SU-DHL-6 (cell line): ENCODE data around the gene ING4.
"Not testable (repeated sequence)": the region's sequence is repeated elsewhere in the genome, so short reads cannot be mapped to it uniquely, and the experiment has no call there.

Experiments
- H2AFZ ChIP-seq: fragments of 200-600 bp; sonication (generic); 2 replicates; pipeline ENCODE4 v1.6.1; 2014; ENCODE audit warnings: low read depth, mild to moderate bottlenecking, moderate library complexity, mixed read lengths, antibody characterized with exemption, low read length; ENCODE audit not compliant: severe bottlenecking
- H3F3A ChIP-seq: fragments of 200-600 bp; shearing (Covaris generic); 2 replicates; pipeline ENCODE4 v1.6.0; 2016; ENCODE audit warnings: antibody characterized with exemption, mild to moderate bottlenecking; ENCODE audit not compliant: insufficient read depth
- H3K27ac ChIP-seq: fragments of 200-600 bp; sonication (generic); 2 replicates; pipeline ENCODE4 v1.5.1; 2016; ENCODE audit warnings: low read depth, mild to moderate bottlenecking, low read length, moderate library complexity, mixed read lengths
- H3K27me3 ChIP-seq: fragments of 200-600 bp; sonication (generic), shearing (Covaris generic); 2 replicates; pipeline ENCODE4 v1.6.0; 2014; ENCODE audit warnings: mild to moderate bottlenecking, low read length
- H3K36me3 ChIP-seq: fragments of 200-600 bp; sonication (generic); 2 replicates; pipeline ENCODE4 v1.6.1; 2014; ENCODE audit warnings: mild to moderate bottlenecking, low read length, mixed read lengths
- H3K4me2 ChIP-seq: fragments of 300-600, 200-600 bp; shearing (Covaris generic), sonication (generic); 2 replicates; pipeline ENCODE4 v1.6.0; 2014; ENCODE audit warnings: low read length, low read depth, mild to moderate bottlenecking; ENCODE audit not compliant: poor library complexity, severe bottlenecking
- H3K4me3 ChIP-seq: fragments of 200-600 bp; sonication (generic); 2 replicates; pipeline ENCODE4 v1.5.1; 2014; ENCODE audit warnings: antibody characterized with exemption, low read length, mild to moderate bottlenecking, mixed read lengths; ENCODE audit not compliant: insufficient read depth, poor library complexity, severe bottlenecking
- H3K79me2 ChIP-seq: fragments of 200-600 bp; sonication (generic); 2 replicates; pipeline ENCODE4 v1.6.1; 2014; ENCODE audit warnings: mild to moderate bottlenecking, low read length, moderate library complexity; ENCODE audit not compliant: insufficient read depth
- H3K9ac ChIP-seq: fragments of 200-600 bp; sonication (generic); 2 replicates; pipeline ENCODE4 v1.7.0; 2014; ENCODE audit warnings: mild to moderate bottlenecking, low read length
- H3K9me2 ChIP-seq: fragments of 200-600 bp; sonication (generic); replicated peaks from 2 replicates; pipeline ENCODE4 v1.6.1; 2014; ENCODE audit warnings: low read length; ENCODE audit not compliant: insufficient read depth
- H3K9me3 ChIP-seq: fragments of 200-600 bp; sonication (generic); 2 replicates; pipeline ENCODE4 v1.6.1; 2014; ENCODE audit warnings: low read length, mixed read lengths; ENCODE audit not compliant: insufficient read depth
- H4K20me1 ChIP-seq: fragments of 200-600 bp; sonication (generic); 2 replicates; pipeline ENCODE4 v1.6.1; 2014; ENCODE audit warnings: low read depth, mild to moderate bottlenecking, antibody characterized with exemption, low read length, moderate library complexity, mixed read lengths
- CTCF ChIP-seq: fragments of 200-600 bp; sonication (generic); IDR thresholded peaks from one replicate; pipeline ENCODE4 v1.5.1; 2017; ENCODE audit warnings: antibody characterized with exemption, mild to moderate bottlenecking, low read length, moderate library complexity; ENCODE audit not compliant: insufficient read depth, poor library complexity, severe bottlenecking
- EZH2phosphoT487 ChIP-seq: fragments of 200-600 bp; sonication (generic), shearing (Covaris generic); conservative IDR thresholded peaks from 2 replicates; pipeline ENCODE4 v1.6.1; 2018; ENCODE audit warnings: mild to moderate bottlenecking, antibody characterized with exemption, low read length, moderate library complexity, mixed read lengths

Gene ING4

GRCh38 chr12:6662906-6663742, at the start of gene ING4:
Gene ING4, minus strand, starts transcription at chr12:6663119. Its CDS starts 18 bp downstream, at chr12:6663101.
- H3K27ac ChIP-seq = peak within 1 kb of the TSS; percentile 63
- no peak for TF ChIP-seq CTCF
- no peak for TF ChIP-seq EZH2phosphoT487
- peak within 1 kb of the TSS; percentile 82 for H2AFZ ChIP-seq
- H3K4me3 ChIP-seq = peak within 1 kb of the TSS; percentile 87
- peaks cover 22% of the 10 kb centered on the region for H3F3A ChIP-seq
- peak within 1 kb of the TSS; percentile 60 for H3K9ac ChIP-seq
- peak within 1 kb of the TSS; percentile 91 for H3K4me2 ChIP-seq
- H3K9me3 ChIP-seq = no peaks in the 10 kb centered on the region
- H3K9me2 ChIP-seq = no peaks in the 10 kb centered on the region
- H3K27me3 ChIP-seq = no peaks in the 10 kb centered on the region
- peaks cover 3% of the 10 kb centered on the region; the same call in 1 of the 2 replicates for H3K36me3 ChIP-seq
- H4K20me1 ChIP-seq = no peaks in the 10 kb centered on the region
- peaks cover 10% of the 10 kb centered on the region; the same call in 1 of the 2 replicates for H3K79me2 ChIP-seq

- Histone ChIP-seq H3K27ac (no peak overlapping the region), H3K9ac (no peak overlapping the region), H4K20me1 (no peaks in the 10 kb centered on the region), H3F3A (no peaks in the 10 kb centered on the region), H3K4me2 (no peak overlapping the region), H3K36me3 (no peaks in the 10 kb centered on the region), H3K4me3 (no peak overlapping the region), H2AFZ (no peak overlapping the region), H3K79me2 (no peaks in the 10 kb centered on the region), H3K9me2 (no peaks in the 10 kb centered on the region), H3K9me3 (no peaks in the 10 kb centered on the region), H3K27me3 (no peaks in the 10 kb centered on the region)
- TF ChIP-seq EZH2phosphoT487 = no peak
- no peak for TF ChIP-seq CTCF
These were observed 46.1 kb upstream of the ING4 start for GRCh38 chr12:6708960-6709394.

GRCh38 chr12:6708351-6708750, 45.4 kb upstream of the ING4 start:
- not testable (repeated sequence) for H3K9me3 ChIP-seq, H3K36me3 ChIP-seq, H3K27ac ChIP-seq, H3K79me2 ChIP-seq, H3K9ac ChIP-seq, H3K27me3 ChIP-seq, H3F3A ChIP-seq, H2AFZ ChIP-seq, H3K9me2 ChIP-seq, H4K20me1 ChIP-seq, H3K4me2 ChIP-seq, H3K4me3 ChIP-seq

- no peaks in the 10 kb centered on the region for H3K9me2 ChIP-seq
- H3K9ac ChIP-seq = no peak overlapping the region
- H4K20me1 ChIP-seq = no peaks in the 10 kb centered on the region
- no peaks in the 10 kb centered on the region for H3K9me3 ChIP-seq
- H3K4me3 ChIP-seq = no peak overlapping the region
- H3K36me3 ChIP-seq = no peaks in the 10 kb centered on the region
- H3K79me2 ChIP-seq = no peaks in the 10 kb centered on the region
- H3K4me2 ChIP-seq = no peak overlapping the region
- H3K27me3 ChIP-seq = no peaks in the 10 kb centered on the region
- H2AFZ ChIP-seq = no peak overlapping the region
- no peak for TF ChIP-seq CTCF
- no peak for TF ChIP-seq EZH2phosphoT487
- no peaks in the 10 kb centered on the region for H3F3A ChIP-seq
- no peak overlapping the region for H3K27ac ChIP-seq
These were observed 40.7 kb upstream of the ING4 start for GRCh38 chr12:6703631-6704030.
